ENCODE measurements around the gene CPNE5. TPM values are rescaled to one million over a fixed set of nuclear protein-coding genes. Genes with fewer than 3 reads are reported as not detected.
A peak's percentile ranks its signal among the peaks of the same experiment; 100 is the strongest.

The CPNE5 gene
- total and polyA plus RNA-seq, 10 donors = 9.5 to 33.4 (median 19.3) TPM

DNA sequence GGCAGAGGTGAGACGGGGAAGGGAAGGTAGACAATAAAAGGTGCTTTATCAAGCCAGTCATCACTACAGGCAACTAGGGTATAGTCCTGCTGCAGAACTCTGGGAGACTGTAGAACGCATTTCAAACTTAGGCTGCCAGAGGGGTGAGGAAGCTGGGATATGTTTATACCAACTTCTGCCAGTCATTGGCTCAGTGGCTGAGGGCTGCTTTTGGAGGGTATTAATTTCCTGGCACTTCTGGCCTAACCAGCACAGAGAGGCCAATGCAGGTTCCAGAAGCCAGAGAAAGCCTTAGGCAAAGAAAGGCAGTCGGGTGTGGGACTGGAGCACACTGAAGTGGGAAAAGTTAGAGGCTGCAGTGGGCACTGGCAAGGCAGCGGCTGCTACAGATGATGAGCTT lies 3.9 kb upstream of the CPNE5 start:
- WGBS, 5 donors = 92 to 98% (median 97%) methylated on average over 4 of the region's 4 CpGs
- no peaks in the 10 kb centered on the region for H3K36me3 ChIP-seq
- H3K4me3 ChIP-seq = no peak overlapping the region
- TF ChIP-seq POLR2AphosphoS5 (IDR thresholded peaks at IDR 0.05) (no peak), POLR2A (IDR thresholded peaks at IDR 0.05) (no peak)
- TF ChIP-seq, protein P1, sequence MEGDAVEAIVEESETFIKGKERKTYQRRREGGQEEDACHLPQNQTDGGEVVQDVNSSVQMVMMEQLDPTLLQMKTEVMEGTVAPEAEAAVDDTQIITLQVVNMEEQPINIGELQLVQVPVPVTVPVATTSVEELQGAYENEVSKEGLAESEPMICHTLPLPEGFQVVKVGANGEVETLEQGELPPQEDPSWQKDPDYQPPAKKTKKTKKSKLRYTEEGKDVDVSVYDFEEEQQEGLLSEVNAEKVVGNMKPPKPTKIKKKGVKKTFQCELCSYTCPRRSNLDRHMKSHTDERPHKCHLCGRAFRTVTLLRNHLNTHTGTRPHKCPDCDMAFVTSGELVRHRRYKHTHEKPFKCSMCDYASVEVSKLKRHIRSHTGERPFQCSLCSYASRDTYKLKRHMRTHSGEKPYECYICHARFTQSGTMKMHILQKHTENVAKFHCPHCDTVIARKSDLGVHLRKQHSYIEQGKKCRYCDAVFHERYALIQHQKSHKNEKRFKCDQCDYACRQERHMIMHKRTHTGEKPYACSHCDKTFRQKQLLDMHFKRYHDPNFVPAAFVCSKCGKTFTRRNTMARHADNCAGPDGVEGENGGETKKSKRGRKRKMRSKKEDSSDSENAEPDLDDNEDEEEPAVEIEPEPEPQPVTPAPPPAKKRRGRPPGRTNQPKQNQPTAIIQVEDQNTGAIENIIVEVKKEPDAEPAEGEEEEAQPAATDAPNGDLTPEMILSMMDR (IDR thresholded peaks at IDR 0.05 in 8 of 11, conservative IDR thresholded peaks at IDR 0.05 in 3 of 11) = no peak
- no peaks in the 10 kb centered on the region for H3K9me3 ChIP-seq
- no peak overlapping the region for H3K27ac ChIP-seq
- DNase-seq = peak; percentile 20
- intact Hi-C loops (cut with DNase I; ENCODE audit: low total_unique reads) = no loop called here
- H3K4me1 ChIP-seq = peaks cover 12 to 45% (median 21%) of the 10 kb centered on the region in 6 donors
- H3K27me3 ChIP-seq (replicated peaks in 1 of 7) = peaks cover 0 to 36% (median 27%) of the 10 kb centered on the region in 7 donors

- peaks cover 12 to 42% (median 21%) of the 10 kb centered on the region in 6 donors for H3K4me1 ChIP-seq
- intact Hi-C loops (cut with DNase I; ENCODE audit: low total_unique reads) = no loop called here
- H3K36me3 ChIP-seq = no peaks in the 10 kb centered on the region
- H3K9me3 ChIP-seq = no peaks in the 10 kb centered on the region
- H3K4me3 ChIP-seq = no peak overlapping the region
- H3K27ac ChIP-seq = no peak overlapping the region
- H3K27me3 ChIP-seq (replicated peaks in 1 of 7) = peaks cover 0 to 48% (median 27%) of the 10 kb centered on the region in 7 donors
- no peak for DNase-seq
- WGBS, 5 donors = 81 to 98% (median 86%) methylated on average over 2 of the region's 2 CpGs
- TF ChIP-seq POLR2A (IDR thresholded peaks at IDR 0.05) (no peak), POLR2AphosphoS5 (IDR thresholded peaks at IDR 0.05) (no peak)
- TF ChIP-seq, protein P1 (IDR thresholded peaks at IDR 0.05 in 8 of 11, conservative IDR thresholded peaks at IDR 0.05 in 3 of 11) = no peak
Measured at GRCh38 chr6:36841756-36842155, 2.5 kb upstream of the CPNE5 start.

DNA sequence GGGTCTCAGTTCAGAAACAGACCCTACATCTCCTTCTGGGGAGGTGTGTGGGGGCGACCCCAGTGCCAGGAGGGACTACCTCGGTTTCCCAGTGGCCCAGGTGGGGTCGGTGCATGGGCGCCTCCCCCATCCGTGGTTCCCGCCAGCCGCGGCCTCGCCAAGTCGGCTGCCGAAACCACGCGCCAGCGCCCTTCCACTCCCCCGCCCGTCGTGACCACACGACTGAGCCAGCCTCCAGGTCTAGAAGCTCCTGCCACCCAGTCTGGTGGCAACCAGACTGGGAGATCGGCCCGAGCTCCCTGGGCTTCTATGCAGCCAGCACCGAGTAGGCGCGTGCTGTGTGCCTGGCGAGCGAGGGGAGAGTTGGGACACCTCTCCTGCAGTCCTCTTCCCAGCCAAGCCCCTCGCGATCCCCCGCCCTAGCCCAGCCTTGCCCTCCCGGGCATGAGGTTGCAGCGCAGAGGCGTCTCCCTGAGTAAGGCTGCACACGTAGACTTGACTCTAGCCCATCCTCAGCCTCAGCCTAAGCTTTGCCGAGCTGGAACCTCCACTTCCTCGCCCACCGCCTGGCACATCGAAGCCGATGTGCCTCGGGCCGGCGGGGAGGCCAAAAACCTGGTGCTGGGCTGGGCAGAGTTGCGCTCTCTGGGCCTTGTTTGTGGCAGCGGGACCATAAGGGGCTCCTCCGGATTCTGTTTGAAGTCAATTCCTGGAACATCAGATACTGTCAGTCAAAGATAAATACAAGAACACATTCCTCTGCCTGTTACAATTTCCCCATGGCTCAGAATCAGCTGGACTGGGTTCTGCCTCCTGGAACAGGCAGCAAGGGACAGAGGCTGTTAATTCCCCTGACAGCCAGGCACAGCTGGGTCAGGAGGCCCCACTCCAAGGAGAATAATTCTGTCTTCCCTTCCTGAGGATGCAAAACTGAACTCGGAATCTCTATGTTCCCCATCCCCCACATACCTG lies 1.5 kb upstream of the CPNE5 start:
- no peaks in the 10 kb centered on the region for H3K9me3 ChIP-seq
- H3K4me3 ChIP-seq = peak overlapping the region; percentile 24 to 76 (median 46)
- no peak for DNase-seq
- peaks cover 0 to 48% (median 27%) of the 10 kb centered on the region in 7 donors for H3K27me3 ChIP-seq (replicated peaks in 1 of 7)
- WGBS, 5 donors = 21 to 26% (median 23%) methylated on average over 27 to 44 of the region's 44 CpGs
- peak overlapping the region in 3 of 8 donors; percentile 11 to 41 (median 22) for H3K27ac ChIP-seq
- no peaks in the 10 kb centered on the region for H3K36me3 ChIP-seq
- TF ChIP-seq, protein P1 (IDR thresholded peaks at IDR 0.05 in 8 of 11, conservative IDR thresholded peaks at IDR 0.05 in 3 of 11) = no peak
- TF ChIP-seq POLR2A (IDR thresholded peaks at IDR 0.05) = no peak
- no peak for TF ChIP-seq POLR2AphosphoS5 (IDR thresholded peaks at IDR 0.05)
- H3K4me1 ChIP-seq = peaks cover 12 to 42% (median 21%) of the 10 kb centered on the region in 6 donors
- intact Hi-C loops (cut with DNase I; ENCODE audit: low total_unique reads) = no loop called here

All from spleen (tissue), 11 donors.